GM10266 (cell line): Measurements from ENCODE around the gene NDUFV3.
"Not testable (repeated sequence)": the region's sequence is repeated elsewhere in the genome, so short reads cannot be mapped to it uniquely, and the experiment has no call there.

Source experiments
- DNase-seq: peaks from one replicate; pipeline ENCODE4 v3.0.0; 2012; ENCODE audit errors: extremely low spot score
- CTCF ChIP-seq: IDR thresholded peaks from 2 replicates; pipeline ENCODE4 v1.5.1; 2012; ENCODE audit warnings: mild to moderate bottlenecking, low read depth; ENCODE audit not compliant: control insufficient read depth, insufficient read depth; ENCODE audit errors: missing control alignments

NDUFV3 gene

GRCh38 chr21:42892931-42893755 lies at the start of gene NDUFV3:
NDUFV3 (plus strand) TSS chr21:42893309; CDS start chr21:42893334, 25 bp downstream.
- peak; percentile 99 for DNase-seq
- peak; percentile 5 for TF ChIP-seq CTCF

- no peak for DNase-seq
- TF ChIP-seq CTCF: no peak
Measured at GRCh38 chr21:42844411-42845113, 48.5 kb upstream of the NDUFV3 start.

GRCh38 chr21:42845296-42845965 lies 47.7 kb upstream of the NDUFV3 start:
- no peak for TF ChIP-seq CTCF
- no peak for DNase-seq

- no peak for TF ChIP-seq CTCF
Measured at GRCh38 chr21:42846221-42846620, 46.9 kb upstream of the NDUFV3 start.

GRCh38 chr21:42847051-42847707 lies 45.9 kb upstream of the NDUFV3 start:
- no peak for DNase-seq
- no peak for TF ChIP-seq CTCF

More at GRCh38 chr21:42846221-42846620, 46.9 kb upstream of the NDUFV3 start:
- no peak for DNase-seq

GRCh38 chr21:42847726-42848125 lies 45.4 kb upstream of the NDUFV3 start:
- TF ChIP-seq CTCF: no peak
- DNase-seq: no peak

GRCh38 chr21:42848144-42848931 lies 44.8 kb upstream of the NDUFV3 start:
- not testable (repeated sequence) for DNase-seq
